Measurements from ENCODE around the gene IFIT5.
"Not testable (repeated sequence)": the region's sequence is repeated elsewhere in the genome, so short reads cannot be mapped to it uniquely, and the experiment has no call there.

The IFIT5 gene

DNA sequence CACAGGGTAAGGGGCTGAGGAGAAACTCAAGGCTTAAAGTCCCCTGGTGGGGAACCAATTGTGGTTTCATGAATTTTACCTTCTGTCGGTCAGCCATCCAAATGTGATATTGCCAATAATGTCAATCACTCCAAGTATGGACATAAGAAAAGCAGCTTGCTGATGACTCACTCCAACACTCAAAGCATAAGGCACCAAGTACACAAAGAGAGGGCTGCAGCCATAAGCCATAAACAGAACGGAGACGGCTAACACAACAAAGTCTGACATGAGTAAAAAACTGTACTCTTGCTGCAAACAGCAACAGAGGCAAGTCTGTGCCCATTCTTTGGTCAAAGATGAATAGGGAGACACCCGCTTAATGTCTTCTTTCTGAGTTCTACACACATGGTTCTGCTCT is 24.2 kb downstream of the IFIT5 start:
- DNase-seq, result no peak

DNA sequence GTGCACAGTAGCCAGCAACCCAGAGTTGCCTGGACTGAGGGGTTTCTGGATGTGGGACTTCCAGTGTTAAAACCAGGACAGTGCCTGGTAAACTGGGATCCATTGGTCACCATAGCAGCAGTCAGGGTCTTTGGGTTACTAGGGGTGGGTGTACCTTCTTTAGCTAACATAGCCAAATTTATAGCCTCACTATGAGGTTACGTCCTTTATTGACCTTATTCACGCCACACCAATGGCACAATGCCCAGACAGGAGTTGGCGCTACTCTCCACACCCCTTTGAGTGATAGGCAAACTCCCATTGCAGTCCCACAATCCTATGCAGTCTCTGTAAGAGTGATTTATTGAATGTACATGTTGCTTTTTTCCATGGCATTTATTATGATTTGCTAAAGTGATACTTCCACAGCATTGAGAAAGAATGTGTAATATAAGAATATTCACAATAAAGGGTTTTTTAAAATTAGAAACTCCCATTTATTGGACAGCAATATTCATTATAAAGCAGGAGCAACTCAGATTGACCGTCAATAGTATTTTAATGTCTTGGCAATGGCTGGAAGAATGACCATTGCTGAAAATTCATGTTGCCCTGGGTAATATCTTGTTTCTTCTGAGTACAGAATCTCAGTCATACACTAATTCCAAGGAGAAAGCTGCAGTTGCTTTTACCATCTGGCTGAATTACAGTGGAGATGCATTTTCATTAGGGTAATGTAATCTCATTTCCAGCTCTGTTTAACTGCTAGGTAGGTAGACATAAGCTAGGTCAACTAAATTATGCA is 26.1 kb downstream of the IFIT5 start:
- DNase-seq, result no peak

DNA sequence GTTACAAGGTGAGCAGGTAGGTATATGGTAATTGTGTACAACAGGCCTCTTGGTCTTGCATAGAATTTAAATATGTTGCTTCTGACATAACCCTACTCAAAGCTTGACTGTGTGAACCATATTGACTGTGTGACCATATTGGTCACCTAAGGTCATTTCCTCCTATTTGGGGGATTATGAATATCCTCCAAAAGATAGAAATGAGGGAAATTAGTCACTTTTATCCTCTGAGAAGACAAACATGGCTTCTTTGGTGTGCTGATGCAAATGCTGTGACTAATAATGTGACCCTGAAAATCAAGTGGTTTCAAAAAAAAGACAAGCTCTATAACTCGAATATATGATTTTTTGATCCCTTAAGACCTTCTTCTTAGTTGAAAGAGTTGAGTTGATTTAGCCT is 27.9 kb downstream of the IFIT5 start:
- no peak for DNase-seq

DNA sequence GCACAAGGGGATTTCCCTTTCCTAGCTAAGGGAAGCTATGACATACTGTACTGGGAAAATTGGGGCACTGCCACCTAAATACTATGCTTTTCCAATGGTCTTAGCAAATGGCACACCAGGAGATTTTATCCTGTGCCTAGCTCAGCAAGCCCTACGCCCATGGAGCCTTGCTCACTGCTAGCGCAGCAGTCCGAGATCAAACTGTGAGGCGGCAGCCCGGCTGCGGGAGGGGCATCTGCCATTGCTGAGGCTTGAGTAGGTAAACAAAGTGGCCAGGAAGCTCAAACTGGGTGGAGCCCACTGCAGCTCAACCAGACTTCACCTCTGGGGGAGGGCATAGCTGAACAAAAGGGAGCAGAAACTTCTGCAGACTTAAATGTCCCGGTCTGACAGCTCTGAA is 30.5 kb downstream of the IFIT5 start:
- not testable (repeated sequence) for DNase-seq

DNA sequence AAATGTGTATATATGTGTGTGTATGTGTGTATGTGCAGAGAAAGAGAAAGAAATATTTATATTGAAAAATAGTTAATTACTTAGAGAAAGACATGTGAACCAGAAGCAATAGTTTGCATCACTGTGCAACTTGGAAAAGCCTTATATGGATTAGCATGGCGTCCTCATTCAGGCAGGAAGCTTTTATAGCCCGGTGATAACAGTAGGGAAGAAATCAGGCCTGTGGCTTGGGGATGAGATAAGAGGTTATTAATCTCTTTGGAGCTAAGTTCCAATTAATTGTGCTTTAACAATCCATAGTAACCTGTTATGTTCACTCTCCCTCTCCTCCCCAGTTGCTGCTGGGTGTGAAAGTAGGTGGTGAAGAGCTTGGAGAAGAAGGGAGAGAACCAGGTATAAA is 36.5 kb downstream of the IFIT5 start:
- DNase-seq, result no peak

DNA sequence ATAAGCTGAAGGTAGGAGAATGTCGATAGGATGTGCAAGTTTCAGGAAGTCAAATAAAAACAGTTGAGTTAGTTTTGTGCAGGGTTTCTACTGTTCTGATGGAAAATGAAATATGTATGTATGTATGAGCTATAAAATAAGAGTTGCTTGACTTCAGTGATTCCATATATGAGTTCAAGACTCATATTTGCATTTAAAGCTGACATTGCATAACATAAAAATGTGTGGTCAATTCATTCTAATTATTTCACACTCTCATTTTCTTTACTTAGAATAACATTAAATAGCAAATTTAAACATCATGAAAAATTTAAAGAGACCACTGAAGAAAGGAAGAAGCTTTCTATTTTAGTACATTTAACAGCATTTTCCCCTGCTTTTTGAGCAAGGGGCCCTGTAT is 37.8 kb downstream of the IFIT5 start:
- DNase-seq, result no peak

DNA sequence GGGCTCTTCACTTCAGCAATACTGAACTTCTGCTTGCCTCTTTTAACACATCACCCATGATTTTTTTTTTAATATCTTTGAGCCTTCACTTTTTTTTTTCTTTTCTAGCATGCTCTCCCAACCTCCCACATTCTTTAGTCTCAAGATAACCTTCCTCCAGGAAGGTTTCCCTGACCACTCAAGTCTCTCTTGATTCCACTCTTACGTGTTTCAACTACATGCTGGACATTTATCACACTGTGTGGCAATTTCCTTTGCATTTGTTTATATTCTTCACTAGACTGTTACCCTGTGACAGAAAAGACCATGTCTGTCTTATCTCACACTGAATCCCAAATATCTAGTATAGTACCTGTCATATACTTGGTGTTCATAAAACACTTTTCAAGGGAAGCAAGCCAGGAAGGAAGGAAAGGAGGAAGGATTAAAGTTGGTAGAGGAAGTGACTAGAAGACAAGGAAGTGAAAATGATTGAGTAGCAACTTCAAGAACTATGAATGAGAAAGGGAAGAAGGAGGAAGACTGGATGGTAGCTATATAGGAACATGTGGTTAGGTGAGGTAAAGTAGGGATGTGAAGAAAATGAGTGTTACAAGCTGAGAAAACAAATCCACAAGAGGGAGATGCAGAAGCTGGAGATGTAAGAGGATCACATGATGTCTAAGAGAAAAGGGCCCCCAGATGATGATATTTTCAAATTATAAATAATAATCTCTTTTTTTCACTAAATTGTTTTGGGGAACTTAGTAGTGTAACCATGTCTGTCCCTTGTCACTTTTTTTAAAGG is 40.4 kb downstream of the IFIT5 start:
- DNase-seq, result no peak

DNA sequence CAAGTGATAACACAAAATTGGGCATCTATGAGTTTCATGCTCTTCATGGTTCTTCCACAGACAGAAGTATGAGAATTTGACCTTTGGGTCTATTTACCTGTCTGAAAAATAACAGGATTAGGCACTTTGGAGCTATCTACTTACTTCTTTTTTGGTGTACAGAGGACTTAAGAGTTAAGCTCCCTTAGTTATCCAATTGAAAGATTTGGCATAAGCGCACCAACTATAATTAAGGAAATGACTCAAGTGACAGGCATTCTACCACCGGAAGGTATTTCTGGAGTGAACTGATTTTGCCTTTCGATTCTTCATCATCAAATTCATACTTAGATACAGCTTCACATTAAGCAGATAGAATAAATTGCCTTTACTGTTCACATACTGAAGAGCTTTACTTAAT is 43.9 kb downstream of the IFIT5 start:
- DNase-seq, result no peak

DNA sequence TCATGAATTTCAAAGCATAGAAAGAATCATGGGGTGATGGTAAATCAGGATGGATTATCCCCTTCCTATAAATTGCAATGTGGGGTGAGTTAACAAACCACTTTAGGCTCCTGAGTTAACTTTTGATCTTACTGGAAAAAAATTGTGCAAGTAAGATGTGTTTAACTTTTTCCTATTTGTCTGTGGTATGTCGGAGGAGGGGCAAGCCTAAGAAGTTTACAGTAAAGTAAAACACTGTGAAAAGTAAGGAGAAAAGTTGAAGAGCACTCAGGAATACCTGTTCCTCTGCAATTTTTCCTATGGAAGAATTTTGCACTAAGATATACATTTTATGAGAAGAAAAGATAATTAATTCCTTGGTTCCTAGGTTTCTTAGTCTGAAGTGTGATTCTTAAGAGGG is 44.4 kb downstream of the IFIT5 start:
- DNase-seq, result no peak

DNA sequence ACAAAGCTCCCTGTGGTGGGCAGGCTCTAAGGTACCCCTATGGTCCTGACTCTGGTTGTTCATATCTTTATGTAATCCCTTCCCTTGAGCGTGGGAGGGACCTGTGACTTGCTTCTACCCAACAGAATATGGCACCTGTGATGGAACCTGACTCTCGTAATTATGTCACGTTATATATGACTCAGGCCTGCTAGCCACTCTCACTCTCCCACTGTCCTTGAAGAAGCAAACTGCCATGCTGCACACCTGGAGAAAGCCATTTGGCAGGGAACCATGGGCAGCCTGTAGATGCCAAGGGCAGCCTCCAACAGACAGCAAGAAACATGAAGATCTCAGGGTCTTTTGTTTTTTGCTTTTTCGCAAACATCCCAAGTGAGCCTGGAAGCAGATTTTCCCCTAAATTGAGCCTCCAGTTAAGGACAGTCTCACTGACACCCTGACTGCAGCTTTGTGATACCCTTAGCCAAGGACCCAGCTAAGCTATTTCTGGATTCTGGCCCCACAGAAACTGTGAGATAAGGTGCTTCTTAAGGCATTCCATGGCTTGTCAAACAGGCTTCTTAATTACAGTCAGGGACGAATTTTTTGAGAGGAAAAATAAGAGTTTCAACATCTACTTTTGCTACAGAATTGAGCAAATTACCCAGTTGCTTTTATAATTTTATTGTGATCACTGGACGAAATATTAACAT is 49.6 kb downstream of the IFIT5 start:
- DNase-seq, result no peak

DNA sequence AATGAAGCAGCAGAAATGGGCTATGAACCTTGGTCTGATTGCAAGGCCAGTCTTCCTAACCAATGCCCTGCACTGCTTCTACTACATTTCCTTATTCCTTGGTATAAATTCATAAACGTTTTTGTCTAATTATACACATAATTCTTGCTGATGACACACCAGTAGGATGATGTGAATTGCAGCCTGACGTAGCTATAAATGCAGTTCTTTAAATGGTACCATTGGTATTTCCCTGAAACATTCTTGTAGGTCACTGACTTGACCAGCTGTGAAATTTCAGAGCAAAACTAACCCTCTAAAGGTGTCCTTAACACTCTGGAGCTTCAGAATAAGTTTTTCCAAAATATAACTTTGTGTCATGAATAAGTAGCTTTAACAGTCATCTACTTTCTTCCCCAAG is 50.8 kb downstream of the IFIT5 start:
- DNase-seq, result no peak

DNA sequence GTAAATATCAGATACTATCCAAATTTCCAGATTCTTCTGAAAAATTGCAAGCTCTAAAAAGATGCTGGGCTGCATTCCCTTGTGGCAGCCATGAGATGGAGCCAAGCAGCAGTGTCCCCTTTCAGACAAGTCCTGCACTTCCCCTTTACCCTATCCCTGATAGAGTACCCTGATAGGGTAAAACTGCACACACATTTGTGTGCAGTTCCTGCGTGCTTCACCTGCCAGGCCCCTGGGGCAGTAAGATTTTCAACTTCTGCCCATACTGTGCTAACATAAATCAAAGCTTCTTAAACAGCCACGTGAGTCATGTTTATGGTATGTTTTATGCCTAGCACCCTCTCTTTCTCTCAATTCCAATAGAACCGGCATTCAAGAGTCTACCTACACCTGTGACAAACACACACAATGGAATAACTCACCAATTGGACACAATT is 52.2 kb downstream of the IFIT5 start:
- DNase-seq, result no peak

DNA sequence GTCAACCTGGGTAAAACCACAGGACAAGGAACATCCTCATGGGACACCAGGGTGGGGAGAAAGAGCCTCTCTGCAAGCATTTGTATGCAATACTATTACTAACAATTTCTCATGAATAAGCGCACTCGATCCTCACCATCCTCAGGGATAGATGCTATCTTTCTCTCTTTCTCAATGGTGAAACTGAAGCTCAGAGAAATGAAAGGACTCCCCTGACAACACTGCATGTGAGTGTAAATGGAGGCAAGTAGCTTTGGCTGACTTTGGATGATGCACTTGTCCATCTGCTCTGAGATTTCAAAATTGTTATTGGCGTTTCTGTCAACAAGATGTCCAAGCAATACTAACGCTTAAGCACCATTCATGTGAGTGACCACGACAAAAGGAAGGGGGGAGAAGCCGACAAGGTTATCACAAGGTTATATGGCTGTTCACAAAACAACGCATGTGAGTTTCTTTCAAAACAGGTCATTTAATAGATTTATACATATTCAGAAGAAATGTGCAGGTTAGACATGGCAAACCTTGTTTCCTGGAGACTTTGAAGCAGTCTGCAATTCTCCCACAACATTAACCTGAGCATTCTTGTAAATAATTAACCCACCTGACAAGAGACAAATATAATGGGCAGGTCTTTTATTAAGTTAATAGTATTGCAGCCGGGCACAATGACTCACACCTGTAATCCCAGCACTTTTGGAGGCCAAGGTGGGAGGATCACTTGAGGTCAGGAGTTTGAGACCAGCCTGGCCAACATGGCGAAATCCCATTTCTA is 54.0 kb downstream of the IFIT5 start:
- no peak for DNase-seq

DNA sequence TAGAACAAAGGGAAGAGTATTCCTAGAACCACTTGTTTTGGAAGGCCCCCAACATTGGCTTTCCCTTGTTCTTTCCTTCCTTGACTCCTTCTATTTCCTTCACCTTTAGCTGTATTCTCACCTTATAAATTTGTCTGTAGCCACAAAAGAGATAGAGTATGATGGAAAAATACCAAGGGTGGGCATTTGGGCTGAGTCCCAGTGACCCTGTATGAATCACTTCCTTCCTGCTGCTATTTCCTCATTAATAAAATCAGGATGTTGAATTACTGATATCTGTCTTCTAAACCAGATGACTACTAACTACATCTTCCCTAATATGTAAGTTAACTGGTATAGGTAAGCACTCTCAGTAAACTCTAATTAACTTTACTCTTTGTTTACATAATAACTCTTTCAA is 55.1 kb downstream of the IFIT5 start:
- DNase-seq, result no peak
